T-helper 2 cell treated with Interferon-gamma antibody and Interleukin-4, amounts not matched to agents 5 μg/mL and 100 μg/mL, for 36 hours (primary cell): ENCODE measurements around the gene PDE10A.

Experiments
- DNase-seq: peaks from one replicate; pipeline ENCODE4 v3.0.0; 2021; ENCODE audit warnings: low spot score
- H3K27ac Mint-ChIP-seq: one replicate; pipeline ENCODE4 v1.8.0; 2021; ENCODE audit warnings: mild to moderate bottlenecking, mixed read lengths
- H3K27me3 Mint-ChIP-seq: one replicate; pipeline ENCODE4 v1.8.0; 2021; ENCODE audit warnings: low read depth, mixed read lengths
- H3K36me3 Mint-ChIP-seq: one replicate; pipeline ENCODE4 v1.8.0; 2021; ENCODE audit warnings: low read depth, mixed read lengths
- H3K4me1 Mint-ChIP-seq: one replicate; pipeline ENCODE4 v1.8.0; 2021; ENCODE audit warnings: low read depth, mixed read lengths
- H3K4me3 Mint-ChIP-seq: one replicate; pipeline ENCODE4 v1.8.0; 2022; ENCODE audit warnings: mild to moderate bottlenecking, moderate library complexity, mixed read lengths
- H3K9me3 Mint-ChIP-seq: one replicate; pipeline ENCODE4 v1.8.0; 2021; ENCODE audit warnings: mixed read lengths

PDE10A gene

DNA sequence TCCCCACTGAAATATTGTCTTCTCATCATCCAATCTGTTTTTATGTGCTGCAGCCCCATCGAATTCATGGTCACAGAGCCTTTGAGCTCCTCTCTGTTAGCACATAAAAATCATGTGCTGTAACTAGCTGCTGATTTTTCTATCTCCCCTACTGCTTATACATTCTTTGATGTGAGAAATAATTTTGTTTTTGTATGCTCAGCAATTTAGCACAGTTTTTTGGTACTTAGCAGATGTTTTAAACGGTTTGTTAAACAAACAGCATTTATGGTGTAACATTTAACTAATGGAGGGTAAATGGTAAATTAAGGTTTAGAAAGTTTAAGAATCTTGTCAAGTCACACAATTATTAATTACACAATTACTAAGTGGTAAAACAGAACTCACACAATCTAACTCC lies 221.9 kb downstream of the PDE10A start:
- H3K27ac Mint-ChIP-seq = no peak overlapping the region
- DNase-seq = no peak
- no peak overlapping the region for H3K4me3 Mint-ChIP-seq
- no peaks in the 10 kb centered on the region for H3K4me1 Mint-ChIP-seq
- no peaks in the 10 kb centered on the region for H3K36me3 Mint-ChIP-seq
- H3K27me3 Mint-ChIP-seq = no peaks in the 10 kb centered on the region
- H3K9me3 Mint-ChIP-seq = no peaks in the 10 kb centered on the region

DNA sequence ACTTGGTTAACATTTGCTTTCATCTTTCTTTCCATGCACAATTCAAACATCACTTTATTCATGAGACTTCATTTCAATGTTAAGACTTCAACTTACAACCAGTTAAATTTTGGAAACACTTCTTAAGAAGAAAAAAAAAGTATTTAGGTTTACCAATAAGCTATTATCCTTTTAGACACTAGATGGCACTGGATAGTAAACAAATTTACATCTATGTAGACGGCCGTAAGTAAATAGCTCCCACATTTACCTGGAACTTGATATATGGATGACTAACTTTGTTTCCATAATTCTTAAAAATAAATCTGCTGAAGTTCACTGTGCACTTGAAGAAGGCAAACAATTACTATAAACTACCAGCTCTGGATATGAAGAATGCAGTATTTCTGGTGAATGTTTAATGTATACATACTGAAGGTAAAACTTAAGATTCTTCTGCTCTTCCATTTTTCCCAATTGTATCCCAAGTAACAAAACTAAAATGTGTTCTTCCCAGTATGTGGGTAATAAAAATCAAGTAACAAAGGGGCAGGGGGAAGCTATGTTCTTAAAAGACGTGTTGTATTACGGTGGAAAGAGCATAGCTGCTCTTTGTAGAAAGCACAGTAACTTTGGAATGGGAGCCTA lies 223.0 kb downstream of the PDE10A start:
- no peaks in the 10 kb centered on the region for H3K4me1 Mint-ChIP-seq
- DNase-seq = no peak
- H3K27me3 Mint-ChIP-seq = no peaks in the 10 kb centered on the region
- H3K4me3 Mint-ChIP-seq = no peak overlapping the region
- H3K9me3 Mint-ChIP-seq = no peaks in the 10 kb centered on the region
- H3K27ac Mint-ChIP-seq = no peak overlapping the region
- no peaks in the 10 kb centered on the region for H3K36me3 Mint-ChIP-seq

GRCh38 chr6:165426892-165427291 lies 236.1 kb downstream of the PDE10A start:
- Mint-ChIP-seq H3K36me3 (no peaks in the 10 kb centered on the region), H3K4me1 (no peaks in the 10 kb centered on the region), H3K27ac (no peak overlapping the region), H3K9me3 (no peaks in the 10 kb centered on the region), H3K4me3 (no peak overlapping the region), H3K27me3 (no peaks in the 10 kb centered on the region)
- DNase-seq = no peak

DNA sequence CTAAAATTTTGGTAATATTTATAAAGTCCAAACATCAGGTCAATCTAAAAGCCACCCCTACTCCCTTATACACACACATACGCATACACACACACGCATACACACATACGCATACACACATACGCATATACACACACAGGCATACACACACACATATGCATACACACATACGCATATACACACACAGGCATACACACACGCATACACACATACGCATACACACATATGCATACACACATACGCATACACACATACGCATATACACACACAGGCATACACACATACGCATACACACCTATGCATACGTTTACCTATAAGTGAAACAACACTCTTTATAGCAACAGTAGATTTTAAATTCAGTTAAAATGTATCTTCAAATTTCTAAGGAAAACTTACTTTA lies 240.8 kb downstream of the PDE10A start:
- no peaks in the 10 kb centered on the region for H3K27me3 Mint-ChIP-seq
- H3K9me3 Mint-ChIP-seq = no peaks in the 10 kb centered on the region
- no peak overlapping the region for H3K27ac Mint-ChIP-seq
- no peaks in the 10 kb centered on the region for H3K36me3 Mint-ChIP-seq
- DNase-seq = no peak
- H3K4me1 Mint-ChIP-seq = no peaks in the 10 kb centered on the region
- no peak overlapping the region for H3K4me3 Mint-ChIP-seq

GRCh38 chr6:165417278-165417865 lies 245.7 kb downstream of the PDE10A start:
- DNase-seq = no peak
- no peaks in the 10 kb centered on the region for H3K4me1 Mint-ChIP-seq
- H3K36me3 Mint-ChIP-seq = no peaks in the 10 kb centered on the region
- no peaks in the 10 kb centered on the region for H3K27me3 Mint-ChIP-seq
- no peaks in the 10 kb centered on the region for H3K9me3 Mint-ChIP-seq
- no peak overlapping the region for H3K4me3 Mint-ChIP-seq
- H3K27ac Mint-ChIP-seq = no peak overlapping the region

GRCh38 chr6:165404697-165405096 lies 258.3 kb downstream of the PDE10A start:
- no peaks in the 10 kb centered on the region for H3K4me1 Mint-ChIP-seq
- no peak overlapping the region for H3K27ac Mint-ChIP-seq
- no peaks in the 10 kb centered on the region for H3K36me3 Mint-ChIP-seq
- H3K4me3 Mint-ChIP-seq = no peak overlapping the region
- H3K9me3 Mint-ChIP-seq = no peaks in the 10 kb centered on the region
- no peaks in the 10 kb centered on the region for H3K27me3 Mint-ChIP-seq
- no peak for DNase-seq

- Mint-ChIP-seq H3K27me3 (no peaks in the 10 kb centered on the region), H3K36me3 (no peaks in the 10 kb centered on the region), H3K9me3 (no peaks in the 10 kb centered on the region), H3K4me1 (no peaks in the 10 kb centered on the region), H3K27ac (no peak overlapping the region), H3K4me3 (no peak overlapping the region)
- no peak for DNase-seq
Observed at GRCh38 chr6:165404296-165404695, 258.7 kb downstream of the PDE10A start.

DNA sequence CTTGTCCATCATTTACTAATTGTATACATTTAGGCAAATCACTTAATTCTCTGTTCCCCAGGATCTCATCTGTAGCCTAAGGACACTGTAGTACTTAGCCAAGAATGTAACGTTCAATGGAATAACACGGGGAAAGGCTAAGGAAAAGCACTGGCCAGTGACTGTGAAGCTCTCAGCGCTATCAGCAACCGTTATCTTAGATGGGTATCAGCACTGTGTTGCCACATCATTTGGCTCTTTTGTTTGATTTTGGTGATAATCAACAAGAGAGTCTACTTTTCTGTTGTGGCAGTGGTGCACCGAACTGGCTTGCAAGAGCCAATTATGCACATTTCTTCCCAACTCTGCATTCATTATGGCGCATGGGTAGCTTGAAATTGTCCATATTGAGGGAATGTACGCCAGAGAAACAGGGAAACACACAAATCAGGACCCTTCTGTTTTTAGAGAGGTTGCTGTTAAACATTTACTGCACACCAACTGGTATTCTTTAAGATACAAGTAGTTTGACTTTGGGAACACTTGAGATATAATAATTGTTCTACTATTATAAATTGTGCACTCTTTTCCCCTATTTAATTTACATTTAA lies 259.9 kb downstream of the PDE10A start:
- Mint-ChIP-seq H3K27ac (no peak overlapping the region), H3K9me3 (no peaks in the 10 kb centered on the region), H3K4me3 (no peak overlapping the region), H3K4me1 (no peaks in the 10 kb centered on the region), H3K27me3 (no peaks in the 10 kb centered on the region), H3K36me3 (no peaks in the 10 kb centered on the region)
- DNase-seq = no peak

GRCh38 chr6:165401092-165401491 lies 261.9 kb downstream of the PDE10A start:
- no peak for DNase-seq
- H3K4me1 Mint-ChIP-seq = no peaks in the 10 kb centered on the region
- no peak overlapping the region for H3K27ac Mint-ChIP-seq
- H3K36me3 Mint-ChIP-seq = no peaks in the 10 kb centered on the region
- peaks cover 2% of the 10 kb centered on the region for H3K9me3 Mint-ChIP-seq
- no peaks in the 10 kb centered on the region for H3K27me3 Mint-ChIP-seq
- no peak overlapping the region for H3K4me3 Mint-ChIP-seq

DNA sequence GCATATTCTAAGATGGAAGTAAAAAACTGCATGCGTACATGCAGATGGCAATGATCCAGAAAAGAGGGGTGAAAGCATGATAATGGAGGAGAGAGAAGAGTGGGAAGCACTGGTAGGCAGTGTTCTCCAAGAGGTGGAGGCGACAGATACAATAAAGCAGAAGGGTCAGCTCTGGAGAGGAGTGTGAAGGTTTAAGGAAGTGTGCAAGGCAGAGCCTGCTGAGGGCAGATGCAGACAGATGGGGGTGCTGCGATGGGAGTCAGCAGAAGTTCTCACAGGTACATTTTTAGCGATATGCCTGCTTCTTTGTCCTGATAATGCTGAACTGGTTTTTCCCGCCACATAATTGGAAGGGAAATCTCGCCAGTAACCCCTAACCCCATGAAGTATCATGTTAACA lies 272.6 kb downstream of the PDE10A start:
- Mint-ChIP-seq H3K27me3 (no peaks in the 10 kb centered on the region), H3K4me1 (no peaks in the 10 kb centered on the region), H3K4me3 (no peak overlapping the region), H3K27ac (no peak overlapping the region), H3K9me3 (peaks cover 15% of the 10 kb centered on the region), H3K36me3 (no peaks in the 10 kb centered on the region)
- DNase-seq = no peak

DNA sequence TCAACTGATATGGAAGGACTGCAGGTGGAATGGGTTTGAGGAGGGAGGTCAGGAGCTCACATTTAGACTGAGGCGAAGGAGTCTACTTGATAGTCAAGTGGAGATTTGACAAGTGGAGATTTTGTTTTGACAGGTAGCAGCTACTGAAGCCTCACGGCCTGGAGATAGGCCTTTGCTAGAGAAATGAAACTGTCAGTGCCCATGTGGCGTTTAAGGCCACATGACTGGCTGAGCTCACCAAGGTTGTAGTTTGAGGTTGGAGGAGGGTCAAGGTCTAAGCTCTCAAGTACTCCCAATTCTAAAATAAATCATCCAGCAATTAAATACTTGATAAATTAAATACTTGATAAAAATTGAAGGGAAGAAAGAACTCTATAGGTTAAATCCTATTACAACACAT lies 273.5 kb downstream of the PDE10A start:
- H3K36me3 Mint-ChIP-seq = no peaks in the 10 kb centered on the region
- H3K4me3 Mint-ChIP-seq = no peak overlapping the region
- H3K27ac Mint-ChIP-seq = no peak overlapping the region
- peaks cover 15% of the 10 kb centered on the region for H3K9me3 Mint-ChIP-seq
- DNase-seq = no peak
- no peaks in the 10 kb centered on the region for H3K4me1 Mint-ChIP-seq
- no peaks in the 10 kb centered on the region for H3K27me3 Mint-ChIP-seq

DNA sequence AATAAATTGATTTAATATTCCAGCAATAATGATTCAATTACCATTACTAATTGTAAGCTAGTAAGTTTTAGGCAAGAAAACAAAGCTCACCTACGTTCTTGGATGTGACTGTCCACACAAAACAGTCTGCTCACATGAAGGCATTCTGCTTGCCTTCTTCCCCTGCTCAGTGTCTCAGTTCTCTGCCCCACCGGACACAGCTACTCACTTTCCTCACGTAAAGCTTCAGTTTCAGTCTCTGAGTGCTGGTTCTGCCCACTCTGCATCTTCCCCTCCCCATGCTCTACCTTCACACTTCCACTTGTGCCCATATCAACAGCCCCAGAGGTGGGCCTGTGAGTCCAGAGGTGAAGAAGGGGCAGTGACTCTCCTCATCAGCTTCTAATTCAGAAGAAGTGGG lies 279.7 kb downstream of the PDE10A start:
- no peak for DNase-seq
- no peaks in the 10 kb centered on the region for H3K4me1 Mint-ChIP-seq
- H3K36me3 Mint-ChIP-seq = no peaks in the 10 kb centered on the region
- no peaks in the 10 kb centered on the region for H3K27me3 Mint-ChIP-seq
- H3K4me3 Mint-ChIP-seq = no peak overlapping the region
- H3K27ac Mint-ChIP-seq = no peak overlapping the region
- peaks cover 15% of the 10 kb centered on the region for H3K9me3 Mint-ChIP-seq

GRCh38 chr6:165376100-165376499 lies 286.9 kb downstream of the PDE10A start:
- Mint-ChIP-seq H3K4me1 (no peaks in the 10 kb centered on the region), H3K27me3 (no peaks in the 10 kb centered on the region), H3K9me3 (peaks cover 4% of the 10 kb centered on the region), H3K36me3 (no peaks in the 10 kb centered on the region), H3K4me3 (no peak overlapping the region), H3K27ac (no peak overlapping the region)
- DNase-seq = no peak

DNA sequence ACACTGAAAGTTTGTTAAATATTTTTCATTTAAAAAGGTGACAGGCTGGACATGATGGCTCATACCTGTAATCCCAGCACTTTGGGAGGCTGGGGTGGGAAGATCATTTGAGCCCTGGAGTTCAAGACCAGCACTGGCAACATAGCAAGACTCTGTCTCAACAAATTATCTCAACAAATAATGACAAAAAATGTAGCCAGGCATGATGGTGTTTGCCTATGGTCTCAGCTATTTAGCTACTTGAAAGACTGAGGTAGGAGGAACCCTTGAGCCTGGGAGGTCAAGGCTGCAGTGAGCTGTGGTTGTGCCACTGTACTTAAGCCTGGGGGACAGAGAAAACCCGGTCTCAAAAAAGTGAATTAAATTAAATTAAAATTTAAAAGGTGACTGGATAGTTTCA lies 297.7 kb downstream of the PDE10A start:
- no peak overlapping the region for H3K27ac Mint-ChIP-seq
- H3K4me1 Mint-ChIP-seq = no peaks in the 10 kb centered on the region
- no peak overlapping the region for H3K4me3 Mint-ChIP-seq
- peaks cover 24% of the 10 kb centered on the region for H3K9me3 Mint-ChIP-seq
- no peak for DNase-seq
- H3K36me3 Mint-ChIP-seq = no peaks in the 10 kb centered on the region
- H3K27me3 Mint-ChIP-seq = no peaks in the 10 kb centered on the region

DNA sequence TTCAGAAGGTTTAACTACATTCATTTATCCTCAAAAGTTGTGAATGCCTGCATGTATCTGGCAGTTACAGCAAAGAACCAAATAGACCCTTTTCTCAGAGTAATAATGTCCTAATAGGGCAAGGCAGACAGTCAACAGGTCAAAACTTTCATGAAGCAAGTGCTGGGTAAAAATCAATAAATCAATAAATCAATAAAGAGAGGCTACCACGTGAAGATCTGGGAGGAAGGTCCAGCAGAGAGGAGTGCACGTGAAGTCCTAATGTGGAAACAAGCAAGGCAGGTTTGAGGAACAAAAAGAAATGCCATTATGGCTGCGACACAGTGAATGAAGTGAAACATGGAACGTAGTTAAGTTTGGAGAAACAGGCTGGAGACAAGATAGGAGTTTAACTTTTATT lies 317.3 kb downstream of the PDE10A start:
- H3K36me3 Mint-ChIP-seq = no peaks in the 10 kb centered on the region
- DNase-seq = no peak
- peaks cover 17% of the 10 kb centered on the region for H3K9me3 Mint-ChIP-seq
- no peak overlapping the region for H3K27ac Mint-ChIP-seq
- no peaks in the 10 kb centered on the region for H3K27me3 Mint-ChIP-seq
- H3K4me3 Mint-ChIP-seq = no peak overlapping the region
- H3K4me1 Mint-ChIP-seq = no peaks in the 10 kb centered on the region
